PFSK-1 (cell line): ENCODE measurements around the gene SPRYD7.

Experiments
- FOXP2 ChIP-seq: optimal IDR thresholded peaks from 2 replicates; pipeline ENCODE3; 2011; ENCODE audit warnings: borderline replicate concordance, control low read depth, inconsistent platforms; ENCODE audit not compliant: insufficient read depth; ENCODE audit errors: extremely low read length, extremely low read depth
- POLR2AphosphoS5 ChIP-seq: IDR thresholded peaks from 2 replicates; pipeline ENCODE4 v1.6.1; 2012; ENCODE audit warnings: low read depth, mild to moderate bottlenecking, control low read depth, low read length, moderate library complexity
- SIN3A ChIP-seq: IDR thresholded peaks from 2 replicates; pipeline ENCODE4 v1.6.1; 2012; ENCODE audit warnings: mild to moderate bottlenecking, low read length, moderate library complexity, borderline replicate concordance; ENCODE audit not compliant: insufficient read depth
- TAF1 ChIP-seq: IDR thresholded peaks from 2 replicates; pipeline ENCODE4 v1.6.1; 2012; ENCODE audit warnings: low read length, control low read depth, borderline replicate concordance; ENCODE audit not compliant: insufficient read depth
- TF ChIP-seq, protein P1 (sequence below), 2 experiments: IDR thresholded peaks; 2 replicates each; pipeline versions ENCODE4 v1.6.1 to v1.8.0; 2011 to 2012; ENCODE audit warnings: low read depth in 2 of 2, low read length in 2 of 2, control low read depth in 1 of 2, inconsistent platforms in 1 of 2, mild to moderate bottlenecking in 1 of 2, moderate library complexity in 1 of 2; ENCODE audit not compliant: insufficient read depth in 1 of 2

DNA sequence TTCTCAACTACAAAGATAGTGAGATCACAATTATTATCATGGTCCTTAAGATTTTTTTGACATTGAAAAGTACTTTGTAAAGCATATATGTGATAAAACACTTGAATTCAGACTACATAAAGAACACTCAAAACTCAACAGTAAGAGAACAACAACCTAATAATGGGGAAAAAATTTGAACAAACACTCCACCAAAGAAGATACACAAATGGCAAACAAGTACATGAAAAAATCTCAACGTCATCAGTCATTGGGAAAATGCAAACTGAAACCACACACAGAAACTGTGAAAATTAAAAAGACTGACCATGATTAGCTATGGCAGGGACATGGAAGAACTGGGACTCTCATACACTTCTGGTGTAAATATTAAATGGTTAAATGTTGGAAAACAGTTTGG lies 70.9 kb downstream of the SPRYD7 start:
- TF ChIP-seq TAF1 (no peak), POLR2AphosphoS5 (no peak), SIN3A (no peak), FOXP2 (no peak)
- TF ChIP-seq, protein P1, sequence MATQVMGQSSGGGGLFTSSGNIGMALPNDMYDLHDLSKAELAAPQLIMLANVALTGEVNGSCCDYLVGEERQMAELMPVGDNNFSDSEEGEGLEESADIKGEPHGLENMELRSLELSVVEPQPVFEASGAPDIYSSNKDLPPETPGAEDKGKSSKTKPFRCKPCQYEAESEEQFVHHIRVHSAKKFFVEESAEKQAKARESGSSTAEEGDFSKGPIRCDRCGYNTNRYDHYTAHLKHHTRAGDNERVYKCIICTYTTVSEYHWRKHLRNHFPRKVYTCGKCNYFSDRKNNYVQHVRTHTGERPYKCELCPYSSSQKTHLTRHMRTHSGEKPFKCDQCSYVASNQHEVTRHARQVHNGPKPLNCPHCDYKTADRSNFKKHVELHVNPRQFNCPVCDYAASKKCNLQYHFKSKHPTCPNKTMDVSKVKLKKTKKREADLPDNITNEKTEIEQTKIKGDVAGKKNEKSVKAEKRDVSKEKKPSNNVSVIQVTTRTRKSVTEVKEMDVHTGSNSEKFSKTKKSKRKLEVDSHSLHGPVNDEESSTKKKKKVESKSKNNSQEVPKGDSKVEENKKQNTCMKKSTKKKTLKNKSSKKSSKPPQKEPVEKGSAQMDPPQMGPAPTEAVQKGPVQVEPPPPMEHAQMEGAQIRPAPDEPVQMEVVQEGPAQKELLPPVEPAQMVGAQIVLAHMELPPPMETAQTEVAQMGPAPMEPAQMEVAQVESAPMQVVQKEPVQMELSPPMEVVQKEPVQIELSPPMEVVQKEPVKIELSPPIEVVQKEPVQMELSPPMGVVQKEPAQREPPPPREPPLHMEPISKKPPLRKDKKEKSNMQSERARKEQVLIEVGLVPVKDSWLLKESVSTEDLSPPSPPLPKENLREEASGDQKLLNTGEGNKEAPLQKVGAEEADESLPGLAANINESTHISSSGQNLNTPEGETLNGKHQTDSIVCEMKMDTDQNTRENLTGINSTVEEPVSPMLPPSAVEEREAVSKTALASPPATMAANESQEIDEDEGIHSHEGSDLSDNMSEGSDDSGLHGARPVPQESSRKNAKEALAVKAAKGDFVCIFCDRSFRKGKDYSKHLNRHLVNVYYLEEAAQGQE (IDR thresholded peaks at IDR 0.05; ENCODE audit: insufficient read depth in 1 of 2, low read depth in 2 of 2, low read length in 2 of 2), result no peak
